OCI-LY3 (cell line): ENCODE data around the gene ANGPTL3.

ENCODE experiments used
- CTCF ChIP-seq: fragments of 200-600, 300-600 bp; sonication (generic); IDR thresholded peaks from 2 replicates; pipeline ENCODE4 v1.5.1; 2014; ENCODE audit warnings: antibody characterized with exemption, low read length, low read depth
- EZH2phosphoT487 ChIP-seq: fragments of 200-600 bp; shearing (Covaris generic); IDR thresholded peaks from 2 replicates; pipeline ENCODE4 v1.6.1; 2018; ENCODE audit warnings: antibody characterized with exemption, mixed run types, low read depth

DNA sequence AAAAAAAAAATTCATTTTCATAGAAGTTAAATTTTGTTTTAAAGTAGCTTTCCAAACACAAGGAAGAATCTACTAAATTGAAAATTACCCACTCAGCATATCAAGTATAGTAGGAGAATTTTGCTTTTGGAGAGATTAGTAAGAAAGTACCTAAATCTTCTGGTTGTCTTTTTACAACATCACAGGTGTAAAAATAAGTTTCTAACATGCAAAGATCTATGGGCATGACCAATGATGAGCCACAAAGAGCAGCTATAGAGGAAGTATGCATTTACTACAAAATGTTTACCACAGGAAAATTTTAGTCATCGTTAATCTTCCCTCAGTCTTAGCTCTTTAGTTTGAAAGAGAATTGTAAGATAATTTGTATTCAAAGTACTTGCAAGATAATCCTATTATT is 28.1 kb downstream of the ANGPTL3 start:
- TF ChIP-seq CTCF (no peak), EZH2phosphoT487 (no peak)
